GM19193 (cell line): ENCODE data around the gene REEP1.
A peak's percentile ranks its signal among the peaks of the same experiment; 100 is the strongest.

ENCODE experiments used
- POLR2A ChIP-seq: IDR thresholded peaks from 4 replicates; pipeline ENCODE4 v1.6.1; 2011; ENCODE audit not compliant: insufficient read depth, insufficient read length; ENCODE audit errors: extremely low read depth

REEP1 gene

GRCh38 chr2:86251840-86252266 lies 85.6 kb downstream of the REEP1 start:
- no peak for TF ChIP-seq POLR2A

- TF ChIP-seq POLR2A, result peak; percentile 18
These were observed 87.6 kb downstream of the REEP1 start for GRCh38 chr2:86249579-86250391.

GRCh38 chr2:86249176-86249575 lies 88.2 kb downstream of the REEP1 start:
- no peak for TF ChIP-seq POLR2A

GRCh38 chr2:86243950-86244733 lies 93.3 kb downstream of the REEP1 start:
- TF ChIP-seq POLR2A, result no peak

GRCh38 chr2:86243272-86243671 lies 94.2 kb downstream of the REEP1 start:
- TF ChIP-seq POLR2A, result no peak

- TF ChIP-seq POLR2A, result no peak
These were observed 95.8 kb downstream of the REEP1 start for GRCh38 chr2:86241611-86242010.

- no peak for TF ChIP-seq POLR2A
These were observed 97.2 kb downstream of the REEP1 start for GRCh38 chr2:86240251-86240650.

- TF ChIP-seq POLR2A, result no peak
These were observed 97.7 kb downstream of the REEP1 start for GRCh38 chr2:86239745-86240144.

- TF ChIP-seq POLR2A, result no peak
These were observed 98.1 kb downstream of the REEP1 start for GRCh38 chr2:86239326-86239725.

- no peak for TF ChIP-seq POLR2A
These were observed 99.1 kb downstream of the REEP1 start for GRCh38 chr2:86238354-86238753.

- no peak for TF ChIP-seq POLR2A
These were observed 100.3 kb downstream of the REEP1 start for GRCh38 chr2:86237172-86237571.

GRCh38 chr2:86235196-86235980 lies 102.0 kb downstream of the REEP1 start:
- TF ChIP-seq POLR2A, result no peak

GRCh38 chr2:86234563-86235131 lies 102.8 kb downstream of the REEP1 start:
- no peak for TF ChIP-seq POLR2A

- TF ChIP-seq POLR2A, result no peak
These were observed 104.0 kb downstream of the REEP1 start for GRCh38 chr2:86233436-86233835.

- TF ChIP-seq POLR2A, result no peak
These were observed 104.5 kb downstream of the REEP1 start for GRCh38 chr2:86232910-86233309.
